ENCODE results near the gene YY2. TPM values are rescaled to one million over a fixed set of nuclear protein-coding genes. Genes with fewer than 3 reads are reported as not detected.

YY2 gene
- total RNA-seq: 0.56 and 2.3 TPM in 2 replicates

GRCh38 chrX:21855937-21856415 lies at the start of gene YY2:
Gene YY2, plus strand, starts transcription at chrX:21855987. Its CDS starts 498 bp downstream, at chrX:21856485.

GRCh38 chrX:21839334-21840192 lies 16.2 kb upstream of the YY2 start, which contains the start of gene MBTPS2:
Gene MBTPS2, plus strand, starts transcription at chrX:21839617. Its CDS starts 118 bp downstream, at chrX:21839735.

Other genes with a start within 250 kb of the YY2 start
- gene KLHL34, start 197.7 kb upstream of the YY2 start, total RNA-seq: not detected in 2 replicates
- gene SMPX, start 97.9 kb upstream of the YY2 start, total RNA-seq: not detected in 2 replicates
- gene MBTPS2, start 16.4 kb upstream of the YY2 start, total RNA-seq: 12.1 and 13.5 TPM in 2 replicates
- gene SMS, start 84.7 kb downstream of the YY2 start, total RNA-seq: 32.6 and 39.1 TPM in 2 replicates
- 0.54 and 1.2 TPM in 2 replicates for gene PHEX, start 176.3 kb downstream of the YY2 start, total RNA-seq